GM18951 (cell line): ENCODE data around the gene CCDC28B.
"Not testable (repeated sequence)": the region's sequence is repeated elsewhere in the genome, so short reads cannot be mapped to it uniquely, and the experiment has no call there.

Source experiments
- POLR2A ChIP-seq: IDR thresholded peaks from 4 replicates; pipeline ENCODE4 v1.6.1; 2011; ENCODE audit warnings: mild to moderate bottlenecking; ENCODE audit not compliant: insufficient read length, insufficient read depth; ENCODE audit errors: extremely low read depth
- in situ Hi-C: fragments of 300-500 bp; cut with MboI; formaldehyde crosslinking; loops from one replicate; pipeline ENCODE4 v1.12.0; 2022; ENCODE audit warnings: low sequenced_read_pairs, mixed read lengths, inconsistent platforms; ENCODE audit not compliant: unreplicated experiment

The CCDC28B gene

GRCh38 chr1:32200226-32201010 lies at the start of gene CCDC28B:
Gene CCDC28B (plus strand): TSS chr1:32200595. CDS start chr1:32201936, 1,341 bp downstream.
- in situ Hi-C loops: no loop called here

GRCh38 chr1:32150847-32151246 lies 49.5 kb upstream of the CCDC28B start:
- no peak for TF ChIP-seq POLR2A
- in situ Hi-C loops: no loop called here

More at GRCh38 chr1:32200226-32201010, at the start of gene CCDC28B:
- TF ChIP-seq POLR2A: peak; percentile 23

DNA sequence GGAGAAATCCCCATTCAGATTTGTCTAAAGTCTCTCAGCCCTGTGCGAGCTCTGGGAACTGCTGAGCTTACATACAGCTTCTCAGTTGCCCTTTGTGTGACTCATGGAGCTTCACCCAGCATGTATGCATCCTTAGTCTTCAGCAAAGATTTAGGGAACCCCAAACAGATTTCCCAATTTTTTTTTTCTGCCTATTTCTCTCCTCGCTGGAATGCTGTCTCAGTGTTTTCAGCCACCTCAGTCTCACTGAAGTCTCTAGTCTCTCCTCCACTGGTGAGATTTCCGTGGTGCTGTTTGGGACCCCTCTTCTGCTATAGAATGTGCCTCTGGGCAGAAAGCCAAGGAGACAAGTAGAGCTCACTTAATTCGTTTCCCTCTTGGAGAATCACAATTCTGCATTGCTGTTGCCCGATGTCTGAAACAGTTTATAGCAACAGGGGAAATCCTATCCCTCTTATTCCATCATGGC lies 49.0 kb upstream of the CCDC28B start:
- in situ Hi-C loops: no loop called here
- TF ChIP-seq POLR2A: no peak

- in situ Hi-C loops: no loop called here
- no peak for TF ChIP-seq POLR2A
Observed at GRCh38 chr1:32159189-32159588, 41.2 kb upstream of the CCDC28B start.

- TF ChIP-seq POLR2A: no peak
- in situ Hi-C loops: no loop called here
Observed at GRCh38 chr1:32163405-32163804, 37.0 kb upstream of the CCDC28B start.

- in situ Hi-C loops: not testable (repeated sequence)
Observed at GRCh38 chr1:32165633-32166032, 34.8 kb upstream of the CCDC28B start.

DNA sequence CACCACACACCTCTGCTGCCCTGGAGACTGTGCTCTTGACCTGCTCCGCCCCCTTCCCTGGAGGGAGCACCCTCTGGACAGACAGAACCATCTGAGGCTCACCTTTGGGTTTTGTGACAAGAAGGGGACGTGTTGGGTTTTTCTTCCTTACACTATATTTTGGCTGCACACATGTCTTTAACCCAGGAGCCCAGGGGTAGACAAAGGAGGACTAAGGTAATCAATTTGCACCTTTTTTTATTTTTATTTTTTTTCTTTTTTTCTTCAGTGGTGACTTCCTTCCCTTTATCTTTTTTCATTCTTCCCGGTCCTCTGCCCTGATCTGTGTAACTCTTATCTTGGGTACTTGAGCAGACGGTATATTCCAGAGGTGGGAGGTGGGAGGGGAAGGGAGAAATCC lies 29.4 kb upstream of the CCDC28B start:
- in situ Hi-C loops: no loop called here
- TF ChIP-seq POLR2A: no peak

DNA sequence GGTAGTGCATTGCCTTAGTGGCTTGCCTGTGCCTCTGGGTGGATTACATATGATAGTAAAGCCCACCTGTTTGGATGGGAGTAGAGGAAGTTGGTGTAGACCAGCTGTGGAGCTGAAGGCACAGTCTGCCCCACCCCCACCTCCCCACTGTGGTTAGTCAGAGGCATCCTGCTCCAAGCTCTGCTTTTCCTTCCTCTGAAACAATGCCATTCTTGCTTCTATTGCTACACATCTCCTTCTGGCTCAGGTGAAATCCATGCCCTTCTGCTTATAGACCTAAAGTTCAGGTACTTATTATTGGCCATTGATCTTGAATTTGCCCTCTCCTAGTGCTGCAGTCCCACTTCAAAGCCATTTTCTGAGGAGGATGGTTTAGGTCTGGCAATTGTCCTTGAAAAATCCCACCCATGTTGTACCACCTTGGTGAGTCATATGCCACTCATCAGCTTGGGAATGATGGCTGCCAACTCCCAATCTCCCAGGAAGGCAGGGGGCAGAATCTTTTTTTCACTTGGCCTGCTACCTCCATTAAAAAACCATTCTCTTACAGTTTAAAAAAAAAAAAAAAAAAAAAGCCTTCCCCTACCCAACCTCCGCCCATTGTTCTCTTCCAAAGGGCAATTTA lies 27.7 kb upstream of the CCDC28B start:
- no peak for TF ChIP-seq POLR2A
- in situ Hi-C loops: no loop called here

GRCh38 chr1:32178380-32179192 lies 21.8 kb upstream of the CCDC28B start:
- TF ChIP-seq POLR2A: no peak
- in situ Hi-C loops: no loop called here

- in situ Hi-C loops: no loop called here
Observed at GRCh38 chr1:32179193-32179442, 21.3 kb upstream of the CCDC28B start.

GRCh38 chr1:32179443-32180185 lies 20.8 kb upstream of the CCDC28B start, which contains the start of gene TXLNA:
Gene TXLNA (plus strand): TSS chr1:32179675. CDS start chr1:32180346, 671 bp downstream.
- TF ChIP-seq POLR2A: peak; percentile 94
- in situ Hi-C loops: no loop called here

More at GRCh38 chr1:32179193-32179442, 21.3 kb upstream of the CCDC28B start:
- TF ChIP-seq POLR2A: no peak

GRCh38 chr1:32180186-32181060 lies 20.0 kb upstream of the CCDC28B start:
- in situ Hi-C loops: no loop called here
- no peak for TF ChIP-seq POLR2A

DNA sequence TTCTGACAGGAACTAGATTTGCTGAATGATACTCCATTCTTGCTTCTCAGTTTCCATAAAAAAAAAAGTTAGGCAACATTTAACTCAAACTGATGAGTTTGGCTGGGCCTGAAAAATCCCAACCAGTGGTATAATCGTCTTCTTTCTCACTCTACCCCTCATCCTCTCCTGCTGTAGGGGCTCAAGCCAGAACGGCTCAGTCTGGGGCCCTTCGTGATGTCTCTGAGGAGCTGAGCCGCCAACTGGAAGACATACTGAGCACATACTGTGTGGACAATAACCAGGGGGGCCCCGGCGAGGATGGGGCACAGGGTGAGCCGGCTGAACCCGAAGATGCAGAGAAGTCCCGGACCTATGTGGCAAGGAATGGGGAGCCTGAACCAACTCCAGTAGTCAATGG lies 19.3 kb upstream of the CCDC28B start:
- in situ Hi-C loops: no loop called here

More for the DNA sequence above, 19.3 kb upstream of the CCDC28B start:
- TF ChIP-seq POLR2A: no peak
